Mucosa of descending colon (tissue), 3 donors: ENCODE measurements around the gene MAN2C1. TPM values are rescaled to one million over a fixed set of nuclear protein-coding genes. Genes with fewer than 3 reads are reported as not detected.

Experiments
- ATAC-seq: fragments of 200-7000 bp; cut with Tn5 transposase; one replicate; pipeline ENCODE4 v1.9.1; 2020; ENCODE audit warnings: mild to moderate bottlenecking, moderate library complexity
- DNase-seq, 3 donors: peaks; one replicate each; pipeline ENCODE4 v3.0.0-alpha.2; 2020
- H3K36me3 ChIP-seq: fragments of 200-600 bp; one replicate; pipeline ENCODE4 v1.8.0; 2021; ENCODE audit warnings: low read depth, mild to moderate bottlenecking
- H3K4me1 ChIP-seq: fragments of 200-600 bp; one replicate; pipeline ENCODE4 v1.8.0; 2021; ENCODE audit warnings: low read depth, mild to moderate bottlenecking
- H3K4me3 ChIP-seq: fragments of 200-600 bp; one replicate; pipeline ENCODE4 v1.8.0; 2021; ENCODE audit warnings: mild to moderate bottlenecking
- H3K9me3 ChIP-seq: fragments of 200-600 bp; one replicate; pipeline ENCODE4 v1.8.0; 2021; ENCODE audit warnings: mild to moderate bottlenecking
- intact Hi-C, 2 donors: fragments of 100-400 bp; cut with DNase I in 1 of 2; cut with micrococcal nuclease in 1 of 2; formaldehyde crosslinking; loops; one replicate each; pipeline versions ENCODE4 v1.11.0 to v1.11.1; 2022; cut with DNase I, micrococcal nuclease
- total RNA-seq, 3 donors: library from RNA; stranded (reverse); fragmentation: NEBNext Ultra II Directional in 2 of 3; extraction: Animal tissue kit (Norgen Biotek cat#: 25700) in 2 of 3; gene quantifications; one replicate each; pipeline versions ENCODE4 v1.2.1 to v1.2.4, GENCODE V29; 2021 to 2023
- TF ChIP-seq, protein P1 (sequence below): fragments of 200-600 bp; IDR thresholded peaks from one replicate; pipeline ENCODE4 v1.8.0; 2022; ENCODE audit warnings: antibody characterized with exemption, mild to moderate bottlenecking
- donor health status: DM: no; HTN: no; CAD: no; lungs with moderate emphysema.
- donor health status: DM: no; HTN: no; CAD: no.
- donor health status: DM: no; HTN: yes; CAD: no.

Gene MAN2C1
- total RNA-seq, 3 donors from 2014 or later: 192 to 239 (median 217) TPM

DNA sequence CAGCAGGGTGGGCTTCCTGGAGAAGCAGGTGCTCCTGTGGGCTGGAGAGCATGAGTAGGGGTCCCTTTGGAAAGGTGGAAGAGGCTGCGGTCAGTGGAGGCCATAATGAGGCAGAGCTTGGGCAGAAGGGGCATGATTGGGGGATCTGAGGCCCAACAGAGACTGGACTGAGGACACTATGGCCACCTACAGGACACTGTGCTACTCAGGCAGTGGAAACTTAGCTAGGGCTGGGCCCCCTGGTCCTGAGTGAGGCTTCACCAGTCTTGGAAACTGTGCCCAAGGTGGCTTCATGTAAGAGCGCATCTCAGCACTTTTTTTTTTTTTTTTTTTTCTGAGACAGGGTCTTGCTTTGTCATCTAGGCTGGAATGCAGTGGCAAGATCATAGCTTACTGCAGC, 38.8 kb downstream of the MAN2C1 start:
- H3K4me1 ChIP-seq: no peaks in the 10 kb centered on the region
- no peak for DNase-seq
- no peak for ATAC-seq
- TF ChIP-seq, protein P1, sequence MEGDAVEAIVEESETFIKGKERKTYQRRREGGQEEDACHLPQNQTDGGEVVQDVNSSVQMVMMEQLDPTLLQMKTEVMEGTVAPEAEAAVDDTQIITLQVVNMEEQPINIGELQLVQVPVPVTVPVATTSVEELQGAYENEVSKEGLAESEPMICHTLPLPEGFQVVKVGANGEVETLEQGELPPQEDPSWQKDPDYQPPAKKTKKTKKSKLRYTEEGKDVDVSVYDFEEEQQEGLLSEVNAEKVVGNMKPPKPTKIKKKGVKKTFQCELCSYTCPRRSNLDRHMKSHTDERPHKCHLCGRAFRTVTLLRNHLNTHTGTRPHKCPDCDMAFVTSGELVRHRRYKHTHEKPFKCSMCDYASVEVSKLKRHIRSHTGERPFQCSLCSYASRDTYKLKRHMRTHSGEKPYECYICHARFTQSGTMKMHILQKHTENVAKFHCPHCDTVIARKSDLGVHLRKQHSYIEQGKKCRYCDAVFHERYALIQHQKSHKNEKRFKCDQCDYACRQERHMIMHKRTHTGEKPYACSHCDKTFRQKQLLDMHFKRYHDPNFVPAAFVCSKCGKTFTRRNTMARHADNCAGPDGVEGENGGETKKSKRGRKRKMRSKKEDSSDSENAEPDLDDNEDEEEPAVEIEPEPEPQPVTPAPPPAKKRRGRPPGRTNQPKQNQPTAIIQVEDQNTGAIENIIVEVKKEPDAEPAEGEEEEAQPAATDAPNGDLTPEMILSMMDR: no peak
- no peaks in the 10 kb centered on the region for H3K36me3 ChIP-seq
- no peak overlapping the region for H3K4me3 ChIP-seq
- intact Hi-C loops: no loop called here
- no peaks in the 10 kb centered on the region for H3K9me3 ChIP-seq

GRCh38 chr15:75328493-75329314, 39.7 kb downstream of the MAN2C1 start:
- TF ChIP-seq, protein P1: no peak
- DNase-seq (no peak), ATAC-seq (no peak)
- H3K36me3 ChIP-seq: no peaks in the 10 kb centered on the region
- intact Hi-C loops: no loop called here
- H3K9me3 ChIP-seq: no peaks in the 10 kb centered on the region
- no peak overlapping the region for H3K4me3 ChIP-seq
- H3K4me1 ChIP-seq: no peaks in the 10 kb centered on the region

DNA sequence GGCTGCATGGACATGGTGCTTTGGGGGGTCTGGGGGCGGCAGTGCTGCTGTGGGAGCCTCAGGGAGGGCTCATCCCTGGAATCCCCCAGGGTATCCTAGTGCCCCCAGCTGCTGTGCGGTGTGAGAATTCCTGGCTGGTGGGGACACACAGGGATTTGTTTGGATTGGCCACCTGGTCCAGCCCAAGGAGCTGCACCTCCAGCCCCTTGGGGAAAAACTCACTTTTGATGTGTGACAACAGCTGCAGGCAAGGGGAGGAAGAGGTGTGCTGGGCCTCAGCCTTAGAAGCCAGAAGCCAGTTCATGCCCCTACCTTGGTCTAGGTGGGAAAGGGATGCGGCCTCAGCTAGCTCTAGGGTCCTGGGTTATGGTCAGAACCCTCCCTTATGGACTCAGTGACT, 40.9 kb downstream of the MAN2C1 start:
- intact Hi-C loops: no loop called here

DNA sequence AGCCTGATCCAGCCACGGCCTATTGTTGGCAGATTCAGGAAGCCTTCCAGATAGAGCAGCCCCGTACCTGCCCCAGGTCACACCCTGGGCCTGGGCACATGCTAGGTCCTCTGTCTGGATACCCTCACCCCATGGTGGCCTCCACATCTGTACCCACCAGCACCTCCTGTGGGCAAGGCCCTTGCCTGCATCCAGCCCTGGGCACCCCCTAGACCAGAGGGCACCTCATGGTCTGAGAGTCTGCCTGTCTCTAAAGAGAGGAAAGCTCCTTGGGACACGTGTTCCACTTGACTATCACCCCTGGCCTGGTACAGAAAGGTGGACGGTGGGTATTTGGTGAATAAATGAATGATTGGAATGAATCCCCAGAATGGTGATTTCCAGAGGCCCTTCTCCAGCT, 41.4 kb downstream of the MAN2C1 start:
- intact Hi-C loops: no loop called here
- Histone ChIP-seq H3K36me3 (no peaks in the 10 kb centered on the region), H3K4me1 (no peaks in the 10 kb centered on the region), H3K4me3 (no peak overlapping the region), H3K9me3 (no peaks in the 10 kb centered on the region)
- ATAC-seq (no peak), DNase-seq (no peak)
- TF ChIP-seq, protein P1: no peak

More for the DNA sequence above, 40.9 kb downstream of the MAN2C1 start:
- Histone ChIP-seq H3K9me3 (no peaks in the 10 kb centered on the region), H3K4me1 (no peaks in the 10 kb centered on the region), H3K36me3 (no peaks in the 10 kb centered on the region), H3K4me3 (no peak overlapping the region)
- TF ChIP-seq, protein P1: no peak
- DNase-seq (no peak), ATAC-seq (no peak)

DNA sequence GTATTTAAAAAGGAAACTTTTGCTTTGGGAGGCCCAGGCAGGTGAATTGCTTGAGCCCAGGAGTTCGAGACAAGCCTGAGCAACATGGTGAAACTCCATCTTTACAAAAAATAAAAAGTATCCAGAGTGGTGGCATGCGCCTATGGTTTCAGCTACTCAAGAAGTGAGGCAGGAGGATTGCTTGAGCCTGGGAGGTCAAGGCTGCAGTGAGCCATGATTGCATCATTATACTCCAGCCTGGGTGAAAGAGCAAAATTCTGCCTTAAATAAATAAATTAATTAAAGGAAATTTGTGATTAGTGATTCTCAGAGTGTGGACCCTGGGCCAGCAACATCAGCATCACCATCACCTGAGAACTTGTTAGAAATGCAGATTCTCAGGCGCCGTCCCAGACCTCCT, 42.5 kb downstream of the MAN2C1 start:
- ATAC-seq (no peak), DNase-seq (no peak)
- no peaks in the 10 kb centered on the region for H3K9me3 ChIP-seq
- no peaks in the 10 kb centered on the region for H3K4me1 ChIP-seq
- H3K4me3 ChIP-seq: no peak overlapping the region
- intact Hi-C loops: no loop called here
- H3K36me3 ChIP-seq: no peaks in the 10 kb centered on the region
- TF ChIP-seq, protein P1: no peak
